ENCODE measurements around the gene EIF4E1B.

Gene EIF4E1B

DNA sequence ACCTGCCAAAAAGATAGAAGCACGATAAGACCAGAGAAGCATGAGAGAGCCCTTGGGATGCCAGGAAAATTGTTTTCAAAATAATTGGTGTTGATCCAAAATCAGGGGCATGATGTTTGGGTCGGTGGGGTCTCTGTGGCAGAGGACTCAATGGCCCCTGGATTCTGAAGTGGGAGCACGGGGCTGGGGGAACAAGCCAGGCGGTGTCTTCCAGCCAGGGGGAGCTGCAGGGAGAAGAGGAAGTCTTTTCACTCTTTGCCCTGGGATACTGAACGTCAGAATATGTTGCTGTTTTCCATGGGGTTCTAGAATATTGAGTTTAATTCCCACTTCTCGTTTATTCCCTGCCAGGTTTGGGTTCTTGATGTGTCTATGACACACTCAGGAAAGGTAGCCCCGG lies 37.2 kb downstream of the EIF4E1B start:
- DNase-seq, result no peak

DNA sequence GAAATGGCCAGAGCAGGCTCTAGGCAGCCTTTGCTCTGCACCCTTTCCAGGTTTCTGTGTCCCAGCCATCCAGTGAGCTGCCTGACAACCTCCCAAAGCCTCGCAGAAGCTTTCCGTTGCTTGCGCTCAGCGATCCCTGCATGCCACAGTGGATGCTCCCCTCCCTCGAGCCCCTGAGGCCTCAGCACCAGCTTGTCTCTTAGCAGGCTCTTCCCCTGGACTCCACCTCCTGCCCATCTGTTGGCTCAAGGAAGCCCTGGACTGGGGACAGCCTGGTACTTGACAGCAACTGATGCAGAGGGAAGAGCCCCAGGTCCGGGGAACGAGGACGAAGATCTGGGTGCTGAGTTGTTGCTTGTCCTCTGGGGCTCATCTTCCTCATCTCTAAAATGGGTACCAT lies 40.0 kb downstream of the EIF4E1B start:
- DNase-seq, result no peak

DNA sequence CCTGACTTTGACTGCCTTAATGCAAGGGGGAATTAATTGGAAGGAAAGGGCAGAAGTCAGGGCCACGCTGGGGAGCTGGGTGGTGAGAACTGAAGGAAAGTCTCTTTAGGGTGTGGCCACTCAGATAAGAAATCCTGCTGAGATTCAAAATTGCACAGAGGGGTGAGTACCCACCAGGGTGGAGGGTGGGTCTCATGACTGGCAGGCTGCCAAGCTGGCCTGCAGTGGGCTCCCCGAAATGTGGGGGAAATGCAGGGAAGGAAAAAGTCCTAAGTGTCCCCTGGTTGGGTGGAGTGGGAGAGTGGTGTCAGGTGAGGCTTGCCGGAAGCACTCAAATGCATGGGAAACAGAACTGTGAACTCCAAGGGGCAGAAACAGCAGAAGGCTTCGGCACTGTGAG lies 40.9 kb downstream of the EIF4E1B start:
- DNase-seq, result no peak

DNA sequence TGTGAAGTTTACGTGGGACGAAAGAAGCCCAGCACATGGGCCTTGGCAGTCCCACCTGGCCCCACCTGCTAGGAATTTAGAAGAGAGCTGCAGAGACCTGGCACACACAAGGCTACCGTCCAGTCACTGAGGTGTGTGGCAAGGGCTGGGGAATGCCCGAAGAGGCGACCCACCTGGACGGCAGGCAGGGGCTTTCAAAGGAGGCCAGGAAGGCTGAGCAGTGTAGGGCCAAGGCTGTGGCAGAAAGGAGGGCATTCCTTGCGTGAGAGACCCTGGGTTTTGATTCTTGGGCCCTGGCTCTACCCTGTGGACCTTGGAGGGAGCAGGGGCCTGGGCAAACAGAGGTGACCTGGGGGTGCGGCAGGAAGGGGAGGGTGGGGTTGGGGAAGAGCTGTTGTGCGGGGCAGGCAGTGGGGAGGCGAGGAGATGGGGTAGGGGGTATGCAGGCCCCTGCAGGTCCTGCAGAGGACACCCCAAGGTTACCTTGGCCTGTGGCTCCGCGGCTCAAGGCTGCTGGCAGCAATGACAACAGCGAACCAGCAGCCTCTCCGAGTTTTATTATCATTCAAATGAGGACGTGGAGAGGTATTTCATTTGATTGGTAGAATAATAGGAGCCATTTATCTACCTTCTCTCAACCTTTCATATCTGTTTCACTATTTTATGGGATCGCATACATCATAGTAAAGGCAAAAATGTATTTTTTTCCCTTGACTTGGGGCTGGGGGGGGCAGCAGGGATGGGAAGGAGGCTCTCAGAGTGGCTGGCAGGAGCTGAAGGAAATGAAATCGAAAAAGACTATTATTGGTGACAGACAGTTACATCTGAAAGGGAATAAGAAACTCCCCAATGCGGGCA lies 41.6 kb downstream of the EIF4E1B start:
- DNase-seq, result no peak

DNA sequence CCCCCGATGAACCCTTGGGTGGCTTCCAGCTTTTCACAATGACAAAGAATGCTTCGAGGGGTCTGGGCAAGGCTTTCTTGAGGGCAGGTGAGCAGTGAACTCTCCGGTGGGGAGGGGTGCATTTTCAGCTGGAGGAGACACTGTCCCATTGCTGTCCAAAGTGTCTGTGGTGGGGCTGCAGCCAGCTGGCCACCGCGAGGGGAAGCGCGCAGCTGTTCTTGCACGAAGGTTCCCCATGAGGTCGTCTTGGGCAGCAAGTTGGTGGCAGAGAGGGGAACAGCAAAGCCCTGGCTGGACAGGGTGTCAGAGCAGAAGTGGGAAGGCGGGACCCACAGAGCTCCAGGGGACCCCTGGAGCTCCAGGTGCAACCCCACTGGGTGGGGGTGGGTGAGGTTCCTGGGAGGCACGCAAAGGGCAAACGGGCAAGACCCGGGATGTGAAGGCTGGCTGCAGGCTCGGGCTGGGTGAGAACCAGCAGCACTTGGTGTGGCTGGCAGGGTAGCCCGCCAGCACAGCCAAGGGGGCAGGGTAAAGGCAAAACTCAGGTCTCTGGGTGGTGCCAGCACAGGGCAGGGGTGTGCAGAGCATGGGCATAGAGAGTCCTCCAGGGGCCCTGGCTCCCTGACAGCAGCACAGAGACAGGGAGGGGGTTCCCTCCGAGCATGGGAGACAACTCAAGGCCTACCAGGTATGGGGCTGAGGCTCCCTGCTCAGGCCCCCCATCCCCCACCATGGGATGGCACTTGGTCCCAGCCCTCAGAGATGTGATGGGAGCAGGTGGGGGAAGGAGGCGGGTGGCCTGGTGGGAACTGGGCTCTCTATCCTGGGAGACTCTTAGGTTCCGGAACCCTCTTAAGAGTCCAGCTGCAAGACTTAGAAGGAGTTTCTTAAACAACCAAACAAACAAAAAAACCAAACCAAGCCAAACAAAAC lies 43.4 kb downstream of the EIF4E1B start:
- DNase-seq, result no peak

DNA sequence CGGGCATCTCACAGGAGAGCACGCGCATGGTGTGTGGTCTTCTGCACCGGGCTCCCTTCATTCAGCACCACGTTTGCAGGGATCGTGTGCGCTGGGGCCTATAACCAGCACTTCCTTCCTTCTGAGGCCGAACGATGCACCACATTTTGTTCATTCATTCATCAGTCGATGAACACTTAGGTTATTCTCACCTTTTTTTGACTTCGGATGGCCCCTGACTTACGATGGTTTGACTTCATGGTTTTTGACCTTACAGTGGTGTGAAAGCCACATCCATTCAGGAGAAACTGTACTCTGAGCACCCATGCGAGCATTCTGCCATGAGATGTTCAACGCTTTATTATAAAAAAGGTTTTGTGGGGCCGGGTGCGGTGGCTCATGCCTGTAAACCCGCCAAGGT lies 44.3 kb downstream of the EIF4E1B start:
- DNase-seq, result no peak

DNA sequence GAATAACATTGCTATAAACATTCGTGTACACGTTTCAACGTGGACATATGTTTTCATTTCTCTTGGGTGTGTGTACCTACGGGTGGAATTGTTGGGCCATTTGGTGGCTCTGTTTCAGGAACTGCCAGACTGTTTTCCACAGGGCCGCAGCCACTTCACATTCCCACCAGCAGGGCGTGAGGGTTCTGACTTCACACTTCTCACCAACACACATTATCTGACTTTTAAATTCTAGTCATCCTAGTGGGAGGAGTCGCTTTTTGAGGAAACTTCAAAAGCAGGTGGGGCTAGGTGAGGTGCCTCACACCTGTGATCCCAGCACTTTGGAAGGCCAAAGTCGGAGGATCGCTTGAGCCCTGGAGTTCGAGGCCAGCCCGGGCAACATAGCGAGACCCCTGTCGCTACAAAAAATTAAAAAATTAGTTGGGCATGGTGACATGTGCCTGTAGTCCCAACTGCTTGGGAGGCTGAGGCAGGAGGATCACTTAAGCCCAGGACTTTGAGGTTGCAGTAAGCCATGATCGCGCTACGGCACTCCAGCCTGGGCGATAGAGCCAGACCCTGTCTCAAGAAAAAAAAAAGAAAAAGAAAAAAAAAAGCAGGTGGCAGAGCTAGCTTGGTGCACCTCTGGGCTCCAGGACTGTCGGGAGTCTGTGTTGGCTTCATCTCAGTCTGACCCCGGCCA lies 45.3 kb downstream of the EIF4E1B start:
- no peak for DNase-seq

DNA sequence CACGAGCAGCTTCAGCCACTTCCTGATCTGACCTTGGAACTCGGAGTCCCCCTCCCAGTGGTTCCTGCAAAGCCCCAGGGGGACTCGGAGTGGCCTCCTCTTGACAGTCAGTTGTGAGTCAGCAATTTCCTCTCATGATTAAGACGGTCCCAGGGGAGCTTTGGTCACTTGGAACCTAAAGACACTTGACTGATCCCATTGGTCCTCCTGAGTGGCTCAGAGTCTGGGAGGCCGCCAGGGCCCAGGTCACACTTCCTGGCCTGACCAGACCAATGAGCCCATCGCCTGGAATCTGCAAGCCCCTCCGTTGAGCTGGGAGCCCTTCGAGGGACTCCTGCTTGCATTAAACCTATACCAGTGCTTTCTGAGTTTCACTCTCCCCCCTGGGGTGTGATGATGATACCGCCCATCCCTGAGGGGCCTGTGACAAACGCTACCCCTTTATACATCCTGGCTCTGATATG lies 45.9 kb downstream of the EIF4E1B start:
- DNase-seq, result no peak

DNA sequence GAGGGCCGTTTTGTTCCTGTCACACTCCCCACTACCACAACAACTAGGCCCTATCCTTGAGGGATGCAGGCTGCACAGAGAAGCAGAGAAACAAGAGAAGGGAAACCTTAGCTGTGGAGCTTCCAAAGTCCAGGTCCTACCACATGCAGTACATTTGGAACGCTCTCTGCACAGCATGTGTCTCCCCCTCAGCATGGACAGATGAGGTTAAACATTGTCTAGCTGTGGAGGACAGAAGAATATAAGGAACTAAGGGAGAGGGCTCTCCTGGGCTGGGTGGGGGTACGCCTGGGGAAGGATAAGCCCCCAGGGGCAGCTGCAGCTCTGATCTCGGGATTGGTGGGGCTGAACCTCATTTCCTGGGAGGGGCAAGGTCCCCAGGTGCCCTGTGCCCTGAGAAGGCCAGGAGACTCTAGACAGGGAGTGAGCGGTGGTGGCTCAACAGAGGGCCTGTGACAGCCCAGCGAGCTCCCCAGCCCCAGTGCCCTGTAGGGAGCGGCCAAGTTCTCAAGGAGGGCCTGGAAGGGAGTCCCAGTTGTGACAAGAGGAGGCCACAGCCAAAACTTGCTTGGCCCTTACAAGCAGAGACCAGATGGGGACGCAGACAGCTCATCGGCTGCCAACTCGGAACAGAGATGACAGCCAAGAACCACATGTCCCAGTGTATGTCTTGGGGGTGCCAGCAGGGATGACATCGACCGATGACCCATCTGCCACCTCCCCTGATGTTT lies 46.9 kb downstream of the EIF4E1B start:
- no peak for DNase-seq

DNA sequence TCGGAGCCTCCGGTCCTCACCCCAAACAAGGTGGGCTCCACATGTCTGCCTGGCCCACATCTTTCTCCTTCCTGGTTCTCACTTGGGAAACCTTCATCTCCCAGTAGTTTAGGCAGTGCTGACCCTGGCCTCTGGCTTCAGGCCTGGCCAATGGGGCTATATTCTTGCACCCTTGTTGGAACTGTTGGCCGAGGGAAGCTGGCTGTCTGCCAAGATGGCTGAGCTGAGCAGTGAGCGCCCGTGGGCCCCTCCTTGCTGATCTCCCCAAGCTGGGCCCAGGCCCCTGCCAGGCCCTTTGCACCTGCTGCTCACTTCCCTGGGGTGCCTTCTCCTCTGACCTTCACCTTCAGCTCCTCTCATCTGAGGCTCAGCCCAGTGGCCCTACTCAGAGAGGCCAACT lies 48.1 kb downstream of the EIF4E1B start:
- no peak for DNase-seq

DNA sequence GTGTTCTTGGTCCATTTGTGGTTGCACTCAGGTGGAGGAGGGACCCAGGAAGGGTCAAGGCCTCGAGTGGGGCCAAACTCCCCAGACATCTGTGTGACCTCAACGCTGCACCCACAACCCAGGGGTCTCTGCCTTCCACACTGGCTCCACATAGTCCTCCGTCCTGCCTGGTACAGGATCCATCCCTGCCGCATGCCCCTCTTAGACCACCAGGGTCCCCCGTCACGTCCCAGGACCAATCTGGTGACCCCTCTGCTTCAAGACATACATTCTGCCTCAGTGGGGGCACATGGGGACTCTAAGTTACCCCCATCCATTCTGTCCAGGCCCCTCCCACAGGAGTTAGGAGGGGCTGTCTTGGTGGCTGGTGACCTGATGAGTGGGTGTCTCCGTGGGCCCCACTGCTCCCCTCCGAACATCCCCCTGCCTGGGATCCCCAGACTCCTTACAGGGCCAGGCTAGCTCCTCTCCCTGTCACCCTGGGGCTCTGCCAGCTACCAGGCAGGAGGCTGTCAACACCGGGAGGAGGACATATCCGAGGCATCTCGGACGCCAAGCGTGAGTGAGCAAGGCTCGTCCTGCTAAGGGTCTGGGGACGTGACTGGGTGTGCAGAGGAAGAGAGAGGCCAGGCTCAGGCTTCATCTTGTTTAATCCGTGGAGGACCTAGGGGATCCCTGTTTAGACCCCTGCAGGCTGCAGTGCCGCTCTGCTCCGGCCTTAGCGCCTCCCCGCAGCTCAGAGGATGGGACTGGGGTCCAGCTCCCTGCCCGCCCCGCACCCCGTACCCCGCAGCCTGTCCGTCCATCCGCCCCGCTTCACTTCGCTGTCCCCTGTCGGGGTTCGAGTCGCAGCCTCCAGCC lies 49.1 kb downstream of the EIF4E1B start:
- no peak for DNase-seq

DNA sequence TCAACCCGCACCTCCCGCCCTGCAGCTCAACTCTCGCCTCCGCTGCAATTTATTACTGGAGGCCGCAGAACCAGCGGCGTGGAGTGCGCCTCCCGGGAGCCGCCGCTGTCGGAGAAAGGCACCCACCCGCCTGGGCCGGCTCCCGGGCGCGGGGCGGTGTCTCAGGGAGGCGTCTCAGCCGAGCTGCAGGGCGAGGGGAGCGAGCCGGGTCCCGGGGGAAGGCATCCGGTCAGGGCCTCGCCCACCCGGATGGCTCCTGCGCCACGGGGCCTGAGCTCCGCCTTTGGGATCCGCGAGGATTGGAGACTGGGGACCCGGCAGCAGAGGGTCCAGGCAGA lies 49.7 kb downstream of the EIF4E1B start:
- no peak for DNase-seq

DNA sequence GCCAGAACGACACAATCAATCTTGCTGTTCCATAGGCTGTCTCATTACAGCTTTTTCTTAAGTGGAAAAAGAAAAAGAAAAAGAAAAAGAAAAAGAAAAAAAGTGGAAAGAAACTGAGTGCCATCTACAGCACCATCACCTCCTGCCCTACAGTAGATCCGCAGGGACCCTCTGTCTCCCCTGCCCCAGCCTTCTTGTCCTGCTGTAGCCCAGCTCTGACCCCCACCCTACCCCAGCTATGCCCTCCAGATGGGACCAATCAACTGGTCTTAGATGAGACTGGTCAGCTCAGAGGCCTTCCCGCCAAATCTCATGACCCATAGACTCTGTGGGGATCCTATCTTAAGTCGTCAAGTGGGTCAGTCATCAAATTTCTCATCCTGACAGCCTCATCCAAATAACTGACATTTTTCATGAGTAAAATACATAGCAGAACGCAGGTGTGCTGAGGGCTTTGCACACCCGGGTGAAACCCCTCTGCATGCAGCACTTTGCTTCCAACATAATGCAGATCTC lies 51.6 kb downstream of the EIF4E1B start:
- no peak for DNase-seq

DNA sequence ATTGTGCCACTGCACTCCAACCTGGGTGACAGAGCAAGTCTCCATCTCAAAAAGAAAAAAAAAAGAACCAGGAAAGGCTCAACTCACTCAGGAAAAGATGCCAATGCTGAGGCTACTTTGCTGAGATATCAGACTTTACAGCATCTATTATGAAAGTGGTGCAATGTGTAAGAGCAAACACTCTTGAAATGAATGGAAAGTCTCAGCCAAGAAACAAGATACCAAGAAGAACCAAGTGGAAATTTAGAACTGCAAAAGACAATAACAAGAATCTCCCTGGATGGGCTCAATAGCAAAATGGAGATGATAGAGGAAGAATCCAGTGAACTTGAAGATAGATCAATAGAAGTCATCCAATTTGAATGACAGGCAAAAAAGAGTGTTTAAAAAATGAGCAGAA lies 54.5 kb downstream of the EIF4E1B start:
- DNase-seq, result no peak

DNA sequence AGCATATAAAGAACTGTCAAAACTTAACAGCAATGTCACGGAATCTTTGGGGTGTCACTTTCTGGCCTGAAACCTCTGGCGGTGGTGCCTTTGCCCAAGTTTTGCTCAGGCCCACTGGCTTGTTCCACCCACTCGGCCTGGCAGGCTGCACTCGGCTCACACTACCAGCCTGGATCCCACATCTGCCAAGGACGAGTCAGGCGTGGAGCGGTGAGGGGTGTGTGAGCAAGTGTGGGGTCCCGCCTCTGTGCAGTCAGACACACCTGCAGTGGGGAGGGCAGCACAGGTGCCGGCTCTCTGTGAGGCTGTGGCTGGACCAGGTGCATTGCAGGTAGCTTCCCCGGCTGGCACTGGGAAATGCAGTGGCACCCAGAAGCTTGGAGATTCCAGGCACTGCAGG lies 56.8 kb downstream of the EIF4E1B start:
- DNase-seq, result no peak

DNA sequence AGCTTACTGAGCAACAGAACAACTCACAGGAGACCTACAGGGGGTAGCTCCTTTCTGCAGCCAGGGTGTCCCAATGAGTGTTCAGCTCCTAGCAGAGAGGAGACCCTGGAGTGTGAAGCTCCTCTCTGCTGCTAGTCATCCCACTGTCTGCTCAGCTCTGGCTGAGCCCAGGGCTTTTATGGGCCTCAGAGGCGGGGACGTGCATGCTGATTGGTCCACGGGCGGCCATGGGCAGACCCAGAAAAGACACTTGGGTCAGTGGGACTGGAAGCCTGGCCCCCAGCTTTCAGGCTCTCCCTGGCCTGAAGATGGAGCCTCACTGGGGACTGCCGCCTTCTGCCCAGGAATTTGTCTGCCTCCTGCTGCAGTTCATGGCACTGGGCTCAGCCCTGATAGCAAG lies 57.4 kb downstream of the EIF4E1B start:
- DNase-seq, result no peak

DNA sequence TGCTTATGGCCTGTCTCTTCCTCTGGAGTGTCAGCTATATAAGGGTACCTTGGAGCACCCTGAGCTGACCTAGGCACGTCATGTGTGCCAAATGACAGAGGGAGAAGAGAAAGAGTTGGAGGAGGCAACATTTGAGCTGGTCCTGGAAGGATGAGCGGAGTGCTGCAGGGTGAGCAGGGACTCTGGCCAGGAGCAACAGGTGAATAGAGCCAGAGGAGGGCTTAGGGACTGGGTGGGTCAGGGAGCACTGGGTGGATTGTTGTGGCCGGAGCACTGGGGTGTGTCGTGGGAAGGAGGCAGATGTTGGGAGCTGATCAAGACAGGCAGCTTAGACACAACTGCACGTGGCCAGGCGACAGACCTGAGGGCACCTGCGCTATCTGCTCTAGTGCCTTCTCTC lies 60.4 kb downstream of the EIF4E1B start:
- DNase-seq, result no peak

DNA sequence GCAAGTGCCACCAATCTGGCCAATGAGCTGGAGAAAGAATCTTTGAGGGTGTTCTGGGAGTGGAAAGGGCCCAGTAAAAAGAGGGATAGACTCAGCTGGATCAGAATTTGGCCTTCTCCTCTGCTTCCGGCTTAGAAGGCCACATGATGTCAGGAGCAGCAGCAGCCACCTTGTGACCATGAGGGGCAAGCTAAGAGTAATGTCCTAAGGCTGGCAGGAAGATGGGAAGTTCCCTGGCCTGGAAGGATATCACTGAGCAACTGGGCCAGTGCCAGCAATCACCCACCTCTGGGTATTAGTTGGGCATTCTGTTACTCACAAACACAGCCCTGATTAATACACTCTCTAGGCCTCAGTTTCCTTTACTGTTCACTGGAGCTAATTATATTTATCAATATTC lies 61.0 kb downstream of the EIF4E1B start:
- DNase-seq, result no peak

DNA sequence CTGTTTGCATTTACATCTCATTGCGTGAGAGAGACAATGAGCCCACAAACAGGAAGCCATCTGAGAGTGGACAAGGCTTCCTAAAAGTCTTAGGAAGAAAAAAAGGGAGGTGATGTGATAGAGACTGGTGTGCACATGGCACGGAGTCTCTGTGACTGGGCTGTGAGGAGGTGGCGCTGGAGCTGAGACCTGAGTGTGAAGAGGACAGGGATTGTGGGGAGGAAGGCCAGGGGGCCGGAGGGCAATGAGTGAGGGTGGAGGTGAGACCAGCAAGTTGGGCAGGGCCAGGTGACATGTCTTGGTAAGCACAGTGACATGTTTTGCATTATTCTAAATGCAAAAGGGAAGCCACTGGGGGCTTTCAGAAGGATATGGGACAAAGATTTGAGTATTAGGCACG lies 61.9 kb downstream of the EIF4E1B start:
- DNase-seq, result no peak

DNA sequence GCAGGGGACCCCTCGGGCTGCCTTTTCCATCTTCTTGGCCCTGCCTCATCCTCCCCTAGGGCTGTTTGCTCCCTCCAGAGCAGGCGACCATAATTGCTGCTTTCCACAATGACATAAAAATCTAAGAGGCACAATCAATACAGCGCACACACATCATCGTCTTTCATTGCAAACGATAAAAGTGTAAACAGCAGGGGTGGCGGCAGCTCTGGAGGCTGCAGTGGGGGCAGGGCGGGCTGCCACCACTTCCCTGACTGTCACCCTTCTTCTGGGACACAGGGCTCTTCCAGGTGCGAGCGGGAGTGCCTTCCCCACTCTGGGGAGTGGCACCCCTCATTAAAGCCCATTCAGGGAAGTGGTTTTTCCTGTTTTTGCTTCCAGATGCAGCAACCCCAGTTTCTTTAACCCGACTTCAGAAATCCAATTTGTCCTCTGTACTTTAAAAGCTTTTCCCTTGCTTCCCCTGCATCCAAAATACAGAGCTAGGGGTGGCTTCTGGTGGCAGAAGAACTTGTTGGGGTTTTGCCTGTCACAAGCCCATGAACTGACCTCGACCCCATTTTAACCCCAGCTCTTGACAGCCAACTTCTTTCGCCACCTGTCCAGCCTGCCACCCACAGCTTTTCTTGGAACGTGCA lies 62.5 kb downstream of the EIF4E1B start:
- no peak for DNase-seq

DNA sequence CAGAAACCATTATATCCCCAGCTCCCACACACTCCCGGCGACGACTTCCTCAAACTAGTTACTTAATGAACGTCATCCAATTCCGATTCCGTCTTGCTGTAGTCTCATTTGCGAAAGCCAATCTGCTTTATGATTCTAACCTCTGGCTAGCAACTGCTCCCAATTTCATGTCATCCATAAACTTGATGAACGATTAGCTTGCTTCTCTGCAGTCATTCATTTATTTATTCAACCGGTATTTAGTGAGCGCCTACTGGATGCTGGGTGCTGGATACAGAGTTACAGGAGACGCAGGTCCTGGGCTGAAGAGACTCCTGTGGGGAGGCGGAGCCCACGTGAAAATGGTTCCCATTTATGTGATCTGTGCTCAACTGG lies 63.0 kb downstream of the EIF4E1B start:
- DNase-seq, result no peak
